ENCODE data around the gene PTPN14. TPM values are rescaled to one million over a fixed set of nuclear protein-coding genes. Genes with fewer than 3 reads are reported as not detected.

Gene PTPN14
- total RNA-seq, 1 experiment from 2014 or later, result 37.5 TPM

- no TSS peak for BruUV-seq (replicated peaks)
- H3K36me3 ChIP-seq (ENCODE audit: control insufficient read depth in 1 of 2, insufficient read depth in 2 of 2, low read length in 2 of 2), result no peaks in the 10 kb centered on the region
- RAD21 ChIA-PET (ENCODE audit: low non-redundant PET in 1 of 2, low total read pairs in 2 of 2, uncharacterized antibody in 2 of 2, unreplicated experiment in 2 of 2), result no interaction called here
- H3K79me2 ChIP-seq (ENCODE audit: insufficient read depth, low read length), result no peaks in the 10 kb centered on the region
- peaks cover 0 to 15% of the 10 kb centered on the region in 2 experiments; a peak in 2 of 4 replicates for H3K4me1 ChIP-seq (ENCODE audit: control insufficient read depth in 1 of 2, insufficient read depth in 2 of 2, low read length in 2 of 2)
- POLR2A ChIA-PET, result no interaction called here
- H4K20me1 ChIP-seq (ENCODE audit: insufficient read depth), result no peaks in the 10 kb centered on the region
- H3K9me3 ChIP-seq (ENCODE audit: control insufficient read depth in 1 of 2, insufficient read depth in 1 of 2, low read depth in 1 of 2, low read length in 2 of 2), result no peaks in the 10 kb centered on the region
- no peak overlapping the region for H3K4me3 ChIP-seq (replicated peaks in 1 of 2; ENCODE audit: low read depth in 1 of 2, low read length in 2 of 2)
- CTCF ChIA-PET, result no interaction called here
- H3K27ac ChIP-seq (ENCODE audit: low read depth, low read length), result no peak overlapping the region
- H3K9ac ChIP-seq (ENCODE audit: low read length), result no peak overlapping the region
- ATAC-seq (no peak), DNase-seq (ENCODE audit: low read depth, low spot score) (no peak)
- H3K4me2 ChIP-seq (ENCODE audit: low read length), result no peak overlapping the region
- H2AFZ ChIP-seq (ENCODE audit: low read depth, low read length, poor library complexity, severe bottlenecking), result no peak overlapping the region
- no peaks in the 10 kb centered on the region for H3K9me2 ChIP-seq (ENCODE audit: insufficient read depth)
- TF ChIP-seq EZH2phosphoT487 (IDR thresholded peaks at IDR 0.05; ENCODE audit: borderline replicate concordance) (no peak), EGR1 (IDR thresholded peaks at IDR 0.05; ENCODE audit: low read depth) (no peak), SRF (IDR thresholded peaks at IDR 0.05; ENCODE audit: low read depth) (no peak)
- intact Hi-C loops (cut with micrococcal nuclease), result no loop called here
- no peaks in the 10 kb centered on the region for H3K27me3 ChIP-seq (ENCODE audit: insufficient read depth, low read length)
Observed at GRCh38 chr1:214570442-214570841, 19.0 kb upstream of the PTPN14 start.

GRCh38 chr1:214569357-214570004, 18.1 kb upstream of the PTPN14 start:
- Histone ChIP-seq H4K20me1 (ENCODE audit: insufficient read depth) (no peaks in the 10 kb centered on the region), H3K27me3 (ENCODE audit: insufficient read depth, low read length) (no peaks in the 10 kb centered on the region), H3K27ac (ENCODE audit: low read depth, low read length) (no peak overlapping the region), H3K4me1 (ENCODE audit: control insufficient read depth in 1 of 2, insufficient read depth in 2 of 2, low read length in 2 of 2) (peaks cover 0 to 15% of the 10 kb centered on the region in 2 experiments; a peak in 2 of 4 replicates), H3K79me2 (ENCODE audit: insufficient read depth, low read length) (no peaks in the 10 kb centered on the region), H3K9me3 (ENCODE audit: control insufficient read depth in 1 of 2, insufficient read depth in 1 of 2, low read depth in 1 of 2, low read length in 2 of 2) (no peaks in the 10 kb centered on the region), H3K4me2 (ENCODE audit: low read length) (no peak overlapping the region; the same call in 1 of the 2 replicates), H3K36me3 (ENCODE audit: control insufficient read depth in 1 of 2, insufficient read depth in 2 of 2, low read length in 2 of 2) (no peaks in the 10 kb centered on the region), H3K9me2 (ENCODE audit: insufficient read depth) (no peaks in the 10 kb centered on the region), H2AFZ (ENCODE audit: low read depth, low read length, poor library complexity, severe bottlenecking) (no peak overlapping the region), H3K9ac (ENCODE audit: low read length) (no peak overlapping the region), H3K4me3 (replicated peaks in 1 of 2; ENCODE audit: low read depth in 1 of 2, low read length in 2 of 2) (no peak overlapping the region)
- DNase-seq (ENCODE audit: low read depth, low spot score) (no peak), ATAC-seq (no peak)
- POLR2A ChIA-PET, result no interaction called here
- intact Hi-C loops (cut with micrococcal nuclease), result no loop called here
- CTCF ChIA-PET, result no interaction called here
- TF ChIP-seq EGR1 (IDR thresholded peaks at IDR 0.05; ENCODE audit: low read depth) (no peak), SRF (IDR thresholded peaks at IDR 0.05; ENCODE audit: low read depth) (no peak), ZBTB33 (IDR thresholded peaks at IDR 0.05; ENCODE audit: extremely low read depth, insufficient replicate concordance, low read length) (no peak), CTCF (IDR thresholded peaks at IDR 0.05 in 2 of 3, conservative IDR thresholded peaks at IDR 0.05 in 1 of 3; ENCODE audit: borderline replicate concordance in 1 of 3, insufficient read depth in 1 of 3, low read depth in 2 of 3, low read length in 2 of 3) (no peak)
- no TSS peak for BruUV-seq (replicated peaks)
- RAD21 ChIA-PET (ENCODE audit: low non-redundant PET in 1 of 2, low total read pairs in 2 of 2, uncharacterized antibody in 2 of 2, unreplicated experiment in 2 of 2), result interaction anchor here in 1 of 2 experiments (0.6 kb wide), 1 partner anchor 75 kb away, joined by 4 read pairs; no protein-coding TSS in a partner anchor
